HG02571 (cell line): ENCODE measurements around the gene MAMDC2.

Source experiments
- ATAC-seq: cut with Tn5 transposase; IDR thresholded peaks from one replicate; pipeline ENCODE4 v1.9.1; 2021; ENCODE audit warnings: mild to moderate bottlenecking, moderate library complexity; ENCODE audit not compliant: unreplicated experiment

Gene MAMDC2, protein sequence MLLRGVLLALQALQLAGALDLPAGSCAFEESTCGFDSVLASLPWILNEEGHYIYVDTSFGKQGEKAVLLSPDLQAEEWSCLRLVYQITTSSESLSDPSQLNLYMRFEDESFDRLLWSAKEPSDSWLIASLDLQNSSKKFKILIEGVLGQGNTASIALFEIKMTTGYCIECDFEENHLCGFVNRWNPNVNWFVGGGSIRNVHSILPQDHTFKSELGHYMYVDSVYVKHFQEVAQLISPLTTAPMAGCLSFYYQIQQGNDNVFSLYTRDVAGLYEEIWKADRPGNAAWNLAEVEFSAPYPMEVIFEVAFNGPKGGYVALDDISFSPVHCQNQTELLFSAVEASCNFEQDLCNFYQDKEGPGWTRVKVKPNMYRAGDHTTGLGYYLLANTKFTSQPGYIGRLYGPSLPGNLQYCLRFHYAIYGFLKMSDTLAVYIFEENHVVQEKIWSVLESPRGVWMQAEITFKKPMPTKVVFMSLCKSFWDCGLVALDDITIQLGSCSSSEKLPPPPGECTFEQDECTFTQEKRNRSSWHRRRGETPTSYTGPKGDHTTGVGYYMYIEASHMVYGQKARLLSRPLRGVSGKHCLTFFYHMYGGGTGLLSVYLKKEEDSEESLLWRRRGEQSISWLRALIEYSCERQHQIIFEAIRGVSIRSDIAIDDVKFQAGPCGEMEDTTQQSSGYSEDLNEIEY

DNA sequence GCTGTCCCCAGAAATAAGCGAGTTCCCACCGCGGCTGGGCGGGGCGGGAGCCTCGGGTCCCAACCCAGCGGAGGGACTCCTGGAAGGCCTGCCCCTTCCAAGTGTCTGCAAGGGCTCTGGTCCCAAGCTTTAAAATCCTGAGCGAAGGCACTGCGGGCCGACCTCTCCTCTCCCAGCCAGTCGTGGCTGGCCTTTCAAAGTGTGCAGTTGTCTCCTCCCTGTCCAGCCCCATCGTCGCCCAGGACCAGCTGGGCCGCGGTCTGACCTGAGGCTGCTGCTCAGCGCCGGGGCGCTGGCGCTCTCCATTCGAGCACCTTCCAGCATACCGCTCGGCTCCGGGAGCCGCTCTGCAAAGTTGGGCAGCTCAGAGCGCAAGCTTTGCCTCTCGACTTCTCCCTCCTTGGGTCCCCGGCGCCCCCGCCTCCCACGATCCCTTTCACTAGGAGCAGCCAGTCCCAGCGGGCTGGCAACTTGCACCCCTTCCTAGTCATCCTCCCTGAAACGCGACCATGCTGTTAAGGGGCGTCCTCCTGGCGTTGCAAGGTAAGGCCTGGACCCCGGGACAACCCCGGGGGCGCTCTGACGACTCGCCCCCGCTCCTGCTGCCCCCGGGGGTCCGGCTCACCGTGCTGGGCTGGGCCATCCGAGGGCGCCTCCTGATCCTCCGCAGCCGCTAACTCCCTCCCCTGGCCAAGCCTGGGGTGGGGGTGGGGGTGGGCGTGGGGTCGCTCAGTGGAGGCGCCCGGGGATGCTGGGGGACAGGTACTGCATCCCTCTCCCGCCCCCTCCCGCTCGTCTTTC lies at the start of gene MAMDC2:
MAMDC2 (plus strand) TSS at position 160 of the 801 bp plus-strand sequence; CDS start at position 510, 350 bp downstream.
- ATAC-seq = no peak

DNA sequence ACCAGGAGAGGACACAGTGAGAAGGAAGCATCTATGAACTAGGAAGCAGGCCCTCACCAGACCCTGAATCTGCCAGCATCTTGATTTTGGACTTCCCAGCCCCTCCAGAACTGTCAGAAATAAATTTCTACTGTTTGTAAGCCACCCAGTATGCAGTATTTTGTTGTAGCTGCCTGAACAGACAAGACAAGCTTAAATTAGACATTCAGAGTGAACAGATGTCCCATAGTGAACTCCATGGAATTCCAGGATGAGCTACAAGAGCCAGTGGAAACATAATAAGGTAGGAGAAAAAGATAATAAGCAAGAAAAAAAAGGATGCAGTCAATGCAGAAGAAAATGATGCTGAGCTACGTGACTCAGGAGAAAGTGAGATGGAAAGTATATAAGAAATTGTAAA lies 47.8 kb upstream of the MAMDC2 start:
- no peak for ATAC-seq

DNA sequence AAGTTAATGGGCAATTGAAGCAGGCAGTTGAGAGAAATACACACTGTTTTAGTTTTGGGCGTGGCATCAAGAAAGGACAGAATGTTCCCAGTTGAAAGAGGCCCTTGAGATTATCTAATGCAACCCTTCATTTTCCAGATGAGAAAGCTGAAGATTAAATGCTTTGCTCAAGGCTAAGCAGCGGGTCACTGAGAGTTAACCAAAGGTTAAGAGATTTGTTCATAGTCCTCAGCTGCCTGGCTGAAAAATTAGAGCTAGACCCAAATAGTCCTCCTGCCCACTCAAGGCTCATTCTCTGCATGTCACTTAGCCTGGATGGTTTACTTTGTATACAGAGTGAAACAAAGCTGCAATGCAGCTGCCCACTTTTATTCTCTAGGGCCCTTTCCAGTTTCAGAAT lies 46.7 kb upstream of the MAMDC2 start:
- no peak for ATAC-seq

DNA sequence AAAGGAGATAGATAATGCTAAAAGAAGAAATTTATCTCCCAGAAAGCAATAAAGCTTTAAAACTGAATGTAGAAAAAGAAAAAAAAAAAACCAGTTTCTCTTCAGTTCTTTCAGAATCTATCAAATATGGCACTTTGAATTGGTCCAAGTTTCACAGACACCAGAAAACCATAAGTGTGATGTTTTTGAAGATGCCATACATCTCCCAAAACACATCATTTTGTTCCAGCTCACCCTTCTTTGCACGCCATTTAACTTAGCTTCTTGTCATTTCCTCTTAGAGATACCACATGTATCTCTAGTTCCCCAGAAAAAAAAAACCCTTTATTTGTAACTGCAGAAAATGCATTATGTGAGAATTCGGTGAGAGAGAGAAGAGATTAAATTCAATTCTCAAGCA lies 46.1 kb upstream of the MAMDC2 start:
- ATAC-seq = no peak

DNA sequence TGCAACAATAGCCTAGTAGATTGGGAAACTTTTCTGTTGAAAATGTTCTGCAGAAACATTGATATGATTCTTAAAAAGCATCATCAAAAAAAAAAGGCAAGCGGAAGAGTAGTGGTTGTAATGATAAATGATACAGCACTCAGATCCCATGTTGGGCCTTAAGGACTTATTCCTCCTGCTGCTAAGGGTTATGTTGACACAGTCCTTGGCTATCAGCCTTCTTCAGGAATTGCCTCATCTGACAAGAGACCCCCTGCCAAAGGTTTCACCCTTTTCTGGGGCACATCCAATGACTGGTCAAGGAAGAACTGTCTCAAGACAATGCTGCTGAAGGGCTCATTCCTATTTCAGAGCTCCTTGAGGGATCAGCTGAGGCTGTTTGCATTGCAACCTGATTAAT lies 44.3 kb upstream of the MAMDC2 start:
- ATAC-seq = no peak

DNA sequence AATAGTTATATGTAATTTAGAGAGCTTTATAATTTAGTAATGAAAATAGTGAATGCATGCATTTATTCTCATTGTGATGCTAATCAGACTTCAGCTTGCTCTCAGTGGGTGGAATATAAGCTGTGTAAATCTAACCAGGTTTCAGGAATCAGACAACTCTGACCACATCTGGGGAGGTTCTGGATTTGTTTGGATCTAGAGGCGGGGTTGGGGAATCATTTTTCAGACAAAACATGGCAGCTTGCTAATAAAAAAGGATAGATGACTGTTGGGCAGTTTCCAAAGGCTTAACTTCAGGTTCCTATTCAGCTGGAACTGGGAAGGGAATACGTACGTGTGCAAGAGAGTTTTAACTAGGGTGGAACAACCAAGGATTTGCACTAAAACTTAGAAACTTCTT lies 43.2 kb upstream of the MAMDC2 start:
- ATAC-seq = no peak

DNA sequence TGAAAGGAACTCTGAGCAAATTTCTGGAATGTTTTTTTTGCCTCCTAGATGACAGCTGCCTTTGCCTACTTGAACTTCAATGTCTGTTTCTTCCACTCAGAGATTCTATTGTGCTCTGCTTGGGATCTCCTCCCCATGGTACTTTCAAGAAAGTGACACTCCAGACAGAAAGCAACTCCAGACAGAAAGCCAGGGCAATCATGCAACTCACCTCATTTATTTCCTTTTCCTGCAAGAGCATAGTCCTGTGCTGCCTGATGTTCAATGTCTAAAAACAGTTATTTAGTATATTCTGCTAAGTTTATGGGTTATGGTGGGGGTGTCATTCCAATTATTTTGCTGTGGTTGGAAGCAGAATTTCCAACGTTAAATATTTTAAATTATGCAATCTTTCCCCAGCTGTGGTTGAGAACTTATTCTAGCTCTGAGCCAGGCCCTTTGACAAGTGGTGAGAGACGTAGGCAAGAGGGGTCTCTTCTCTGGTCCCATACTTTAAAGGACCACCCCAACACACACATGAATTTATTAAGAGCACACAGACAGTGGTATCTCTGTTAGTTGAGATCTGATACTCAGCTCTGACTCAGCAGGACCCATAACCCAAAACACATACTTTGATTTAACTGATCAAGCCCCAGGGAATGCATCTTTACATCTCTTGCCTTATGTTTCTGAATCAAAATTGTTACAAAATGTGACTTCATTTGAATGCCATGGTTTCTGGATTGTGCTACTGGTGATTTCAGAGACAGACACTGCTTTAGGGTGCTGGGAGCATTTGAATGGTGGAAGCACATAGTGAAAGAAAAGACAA lies 39.5 kb upstream of the MAMDC2 start:
- ATAC-seq = no peak

DNA sequence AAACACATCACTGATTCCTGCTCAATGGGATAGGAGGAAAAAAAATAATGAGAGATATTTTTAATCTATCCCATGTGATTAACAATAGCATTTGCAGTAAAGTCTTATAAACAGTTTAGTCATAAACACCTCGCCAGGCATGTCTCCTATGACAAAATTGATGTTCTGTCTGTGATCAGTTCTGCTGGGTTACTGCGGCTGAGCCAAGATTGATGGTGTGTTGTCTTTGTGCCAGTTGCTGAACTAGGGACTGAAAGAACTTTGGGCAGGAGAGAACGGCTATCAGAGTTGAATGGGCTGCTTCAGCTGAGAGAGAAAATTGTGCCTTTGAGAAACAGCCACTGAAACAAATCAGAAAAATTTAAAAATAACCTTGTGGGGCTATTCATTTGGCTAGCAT lies 37.3 kb upstream of the MAMDC2 start:
- no peak for ATAC-seq

DNA sequence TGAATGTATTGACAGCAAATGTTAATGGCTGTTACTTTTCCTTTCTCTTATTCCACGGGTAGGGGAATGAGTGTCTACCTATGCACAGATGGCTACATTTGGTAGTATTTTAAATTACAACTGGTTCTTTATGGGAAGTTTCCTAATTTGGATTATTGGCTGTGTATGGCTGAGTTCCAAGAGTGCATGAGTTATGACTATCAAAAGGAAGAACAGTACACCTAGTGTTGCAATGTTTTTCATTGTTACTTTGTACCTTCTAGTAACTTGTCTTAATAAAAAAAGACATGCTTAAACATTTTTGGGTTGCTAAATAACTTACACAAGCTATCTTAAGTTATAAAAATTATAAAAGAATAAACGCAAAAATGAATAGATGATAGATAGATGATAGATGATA lies 35.8 kb upstream of the MAMDC2 start:
- ATAC-seq = no peak

DNA sequence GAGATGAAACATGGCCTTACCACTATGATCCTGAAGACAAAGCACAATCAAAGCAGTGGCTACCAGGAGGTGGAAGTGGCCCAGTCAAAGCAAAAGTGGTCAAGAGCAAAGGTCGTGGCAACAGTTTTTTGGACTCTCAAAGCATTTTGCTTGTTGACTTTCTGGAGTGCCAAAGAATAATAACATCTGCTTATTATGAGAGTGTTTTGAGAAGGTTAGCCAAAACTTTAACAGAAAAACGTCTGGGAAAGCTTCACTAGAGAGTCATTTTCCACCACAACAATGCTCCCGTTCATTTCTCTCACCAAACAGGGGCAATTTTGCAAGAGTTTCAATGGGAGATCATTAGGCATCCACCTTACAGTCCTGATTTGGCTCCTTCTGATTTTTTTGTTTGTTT lies 33.6 kb upstream of the MAMDC2 start:
- no peak for ATAC-seq

DNA sequence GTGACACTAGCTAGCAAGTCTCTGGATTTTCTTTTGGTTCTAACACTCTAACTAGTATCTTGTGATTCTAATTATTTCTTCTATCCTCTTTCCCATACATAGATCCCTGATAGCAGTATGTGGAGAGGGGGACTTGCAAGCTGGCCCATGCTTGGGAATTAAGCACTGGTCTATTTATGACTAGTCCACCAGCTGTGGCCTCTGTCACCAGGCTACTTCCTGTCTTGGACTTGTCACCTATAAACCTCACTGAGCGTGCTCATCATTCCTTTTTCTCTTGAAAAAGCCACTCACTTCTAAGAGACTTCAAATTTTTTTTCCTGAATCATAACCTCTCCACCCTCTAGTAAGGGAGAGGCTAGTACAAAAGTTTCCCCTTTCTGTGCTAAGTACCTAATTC lies 32.3 kb upstream of the MAMDC2 start:
- no peak for ATAC-seq

DNA sequence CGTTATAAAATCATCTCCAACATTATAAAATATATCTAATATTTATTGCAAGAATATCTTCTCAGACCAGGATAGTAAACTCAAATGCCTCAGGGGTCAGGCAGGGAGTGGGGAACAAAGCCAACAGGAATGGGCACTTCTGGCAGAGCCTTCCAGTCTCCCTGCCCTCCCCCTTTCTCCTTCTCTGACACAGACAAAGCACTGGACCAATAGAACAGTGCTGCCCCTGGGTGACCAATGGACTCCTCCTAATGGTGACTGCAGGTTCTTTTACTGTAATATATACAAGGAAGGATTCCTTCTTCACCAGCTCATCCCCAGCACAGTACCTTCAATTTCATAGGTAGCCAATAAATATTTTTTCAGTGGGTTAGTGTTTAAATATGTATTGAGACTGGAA lies 31.1 kb upstream of the MAMDC2 start:
- ATAC-seq = no peak

DNA sequence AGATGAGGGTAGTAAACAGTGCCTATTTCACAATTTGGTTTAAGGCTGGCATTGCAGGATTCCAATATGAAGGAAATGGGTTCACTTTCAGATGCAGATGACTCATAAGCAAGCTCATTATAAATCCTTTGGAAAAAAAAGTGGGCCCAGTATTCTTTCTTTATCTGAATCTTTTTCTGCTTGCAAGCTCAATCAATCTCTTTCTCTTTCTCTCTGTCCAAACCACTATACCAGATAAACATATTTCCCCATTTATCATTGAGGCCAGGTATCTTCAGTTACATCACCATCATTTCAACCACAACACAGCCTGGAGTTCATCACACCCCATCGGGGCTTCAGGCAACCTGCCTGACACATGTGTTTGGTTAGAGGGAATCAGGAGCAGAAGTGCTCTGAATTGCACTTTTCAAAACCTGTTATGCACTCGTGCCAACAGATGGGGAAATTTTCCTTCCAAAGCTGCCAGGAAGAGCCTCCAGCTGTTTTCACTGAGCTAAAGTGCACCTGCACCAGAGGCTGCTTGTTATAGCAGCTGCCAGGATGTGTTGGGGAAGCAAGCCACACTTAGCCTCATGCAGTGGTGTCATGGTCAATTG lies 30.0 kb upstream of the MAMDC2 start:
- ATAC-seq = no peak

DNA sequence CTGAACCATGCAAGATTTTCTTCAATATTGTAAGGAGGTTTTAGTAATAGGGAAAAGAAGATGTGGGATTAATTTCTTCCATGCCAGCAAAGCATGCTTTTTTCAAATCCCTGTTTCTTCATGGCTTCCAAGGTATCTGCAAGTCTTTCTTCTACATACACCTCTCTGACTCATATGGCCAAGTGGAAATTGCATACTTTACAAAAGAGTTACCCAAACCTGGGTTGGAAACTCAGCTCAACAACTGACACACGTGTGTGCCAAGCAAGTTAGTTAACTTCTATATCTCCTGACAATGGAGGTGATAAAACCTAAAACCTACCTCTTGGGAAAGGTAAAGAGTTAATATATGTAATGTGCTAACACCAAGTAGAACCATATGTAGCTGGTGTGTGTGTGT lies 28.5 kb upstream of the MAMDC2 start:
- ATAC-seq = no peak

DNA sequence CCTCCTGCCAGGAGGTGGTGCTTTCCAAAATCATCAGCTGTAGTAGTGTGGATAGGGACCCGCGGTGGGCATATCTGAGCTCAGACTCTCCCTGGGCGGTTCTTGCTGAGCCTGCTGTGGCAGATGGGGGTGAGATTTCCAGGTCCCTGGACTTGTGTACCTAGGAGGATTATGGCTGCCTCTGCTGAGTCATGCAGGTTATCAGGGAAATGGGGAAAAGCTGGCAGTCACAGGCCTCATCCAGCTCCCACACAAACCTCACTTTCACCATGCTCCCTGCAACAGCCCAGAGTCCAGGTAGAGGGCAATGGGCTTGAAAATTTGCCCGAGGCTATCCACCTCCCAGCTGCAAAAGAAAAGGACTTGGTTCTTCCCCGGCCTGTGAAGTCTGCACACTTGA lies 23.4 kb upstream of the MAMDC2 start:
- no peak for ATAC-seq

DNA sequence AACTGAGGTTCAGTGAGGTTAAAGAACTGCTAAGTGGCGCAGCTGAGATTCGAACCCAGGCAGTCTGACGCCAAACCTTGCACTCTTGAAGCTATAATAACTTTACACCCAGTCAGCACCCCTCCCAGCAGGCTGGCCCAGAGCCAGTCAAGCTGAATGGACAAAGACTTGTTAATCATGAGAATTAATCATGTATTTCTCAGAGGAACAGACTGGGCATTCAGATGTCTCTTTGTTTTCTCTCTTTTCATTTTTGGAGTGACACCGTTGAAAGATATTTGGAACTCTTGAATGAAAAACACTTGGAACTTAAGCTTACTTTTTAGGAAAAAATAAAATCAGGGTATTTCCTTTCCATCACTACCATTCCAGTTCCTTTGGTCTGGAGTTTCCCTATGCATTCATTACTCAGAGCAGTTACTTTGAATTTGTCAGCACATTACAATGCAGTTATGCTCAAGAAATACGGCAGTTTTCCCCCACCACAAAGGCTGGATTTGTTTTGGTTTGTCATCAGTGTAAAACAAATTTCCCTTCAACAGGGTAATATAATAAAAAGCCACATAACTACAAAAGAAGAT lies 22.6 kb upstream of the MAMDC2 start:
- no peak for ATAC-seq

DNA sequence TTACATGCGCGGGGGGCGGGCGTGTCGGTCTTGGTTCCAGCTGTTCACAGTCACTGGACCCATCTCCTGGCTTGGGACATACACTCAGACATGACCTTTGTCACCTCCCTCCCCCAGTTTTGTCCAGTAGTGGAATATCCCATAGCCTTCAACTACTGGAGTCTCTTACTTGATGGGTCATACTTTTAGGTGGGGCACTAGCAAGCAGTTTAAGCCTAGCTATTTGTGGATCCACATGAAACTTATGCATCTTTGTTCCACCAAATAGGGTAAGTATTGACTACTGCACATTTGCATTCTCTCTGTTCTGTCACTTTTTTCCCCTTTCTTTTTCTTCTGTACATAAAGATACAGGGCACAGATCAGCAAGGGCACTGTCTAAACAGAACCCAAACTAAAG lies 15.4 kb upstream of the MAMDC2 start:
- no peak for ATAC-seq

DNA sequence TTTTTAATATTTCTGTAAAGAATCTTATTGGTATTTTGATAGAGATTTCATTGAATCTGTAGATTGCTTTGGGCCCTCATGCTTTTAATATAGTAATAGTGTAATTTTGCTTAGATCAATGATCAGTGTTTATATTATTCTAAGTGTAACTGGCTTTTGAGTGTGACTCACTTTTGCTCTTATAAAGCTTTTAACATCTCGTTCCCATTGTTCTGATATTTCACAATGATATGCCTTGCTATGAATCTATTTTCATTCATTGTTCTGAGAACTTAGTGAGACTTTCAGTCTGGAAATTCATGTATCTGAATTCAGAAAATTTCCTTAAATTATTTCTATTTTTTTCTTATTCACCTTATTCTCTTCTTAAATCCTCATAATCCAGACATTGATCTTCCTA lies 13.5 kb upstream of the MAMDC2 start:
- ATAC-seq = no peak

DNA sequence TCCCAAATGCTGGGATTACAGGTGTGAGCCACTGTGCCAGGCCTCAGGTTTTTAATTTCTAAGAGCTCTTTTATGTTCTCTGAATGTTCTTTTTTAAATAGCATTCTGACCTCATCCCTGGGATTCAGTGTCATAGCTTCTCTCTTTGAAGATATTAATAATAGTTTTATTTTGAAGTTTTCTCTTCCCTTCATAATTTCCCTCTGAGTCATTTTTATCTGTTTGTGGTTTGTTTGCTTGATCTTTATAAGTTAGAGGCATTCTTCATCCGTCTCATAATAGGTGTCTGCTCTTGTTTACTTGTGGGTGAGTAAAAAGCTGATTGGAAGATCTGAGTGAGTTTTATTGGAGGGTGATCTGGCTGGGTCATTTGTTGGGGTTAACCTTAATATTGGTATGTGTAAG lies 12.5 kb upstream of the MAMDC2 start:
- no peak for ATAC-seq

DNA sequence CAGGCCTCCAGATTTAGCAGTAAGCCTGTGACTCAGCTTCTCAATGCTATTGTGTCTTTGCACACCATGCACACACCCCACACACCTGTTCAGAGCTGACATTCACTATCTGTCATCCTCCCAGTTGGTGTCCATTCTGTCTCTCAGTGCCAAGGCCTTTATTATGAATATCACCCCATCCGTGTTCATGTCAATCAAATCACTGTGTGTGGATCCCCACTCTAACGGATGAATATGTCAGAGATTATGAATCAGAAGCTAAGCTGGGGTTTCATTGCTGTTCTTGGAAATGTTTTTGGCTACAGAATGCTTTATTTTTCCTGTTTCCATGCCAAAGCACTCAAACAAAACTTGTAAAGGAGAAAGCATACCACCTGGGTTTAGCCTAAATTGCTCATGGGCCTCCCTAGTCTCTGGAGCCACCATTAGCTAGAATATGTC lies 9.4 kb upstream of the MAMDC2 start:
- no peak for ATAC-seq
